GM21381 (cell line): ENCODE results near the gene PHACTR3.

ENCODE experiments used
- ATAC-seq: cut with Tn5 transposase; IDR thresholded peaks from one replicate; pipeline ENCODE4 v1.9.1; 2021; ENCODE audit warnings: mild to moderate bottlenecking, moderate library complexity; ENCODE audit not compliant: unreplicated experiment

The PHACTR3 gene

GRCh38 chr20:59690101-59690500 is 85.8 kb downstream of the PHACTR3 start:
- ATAC-seq: no peak

DNA sequence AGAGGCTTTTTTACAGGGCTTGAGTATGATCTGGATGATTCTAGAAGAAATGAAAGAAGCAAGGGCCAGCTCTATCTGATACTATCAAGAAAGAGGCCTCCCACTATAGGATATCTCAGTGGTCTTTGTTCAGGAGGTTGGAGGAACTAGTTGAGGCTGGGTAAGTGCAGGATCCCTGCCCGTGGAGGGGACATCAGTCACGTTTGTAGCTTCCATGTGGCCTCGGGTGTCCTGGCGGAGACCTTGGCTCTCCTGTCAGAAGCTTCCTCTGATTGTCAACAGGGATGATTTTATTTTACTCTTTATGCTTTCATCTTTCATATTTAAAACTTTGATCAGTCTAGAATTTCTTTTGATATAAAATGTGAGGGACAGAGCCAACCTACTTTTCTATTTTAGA is 86.6 kb downstream of the PHACTR3 start:
- ATAC-seq: no peak

GRCh38 chr20:59692139-59692538 is 87.8 kb downstream of the PHACTR3 start:
- ATAC-seq: no peak

DNA sequence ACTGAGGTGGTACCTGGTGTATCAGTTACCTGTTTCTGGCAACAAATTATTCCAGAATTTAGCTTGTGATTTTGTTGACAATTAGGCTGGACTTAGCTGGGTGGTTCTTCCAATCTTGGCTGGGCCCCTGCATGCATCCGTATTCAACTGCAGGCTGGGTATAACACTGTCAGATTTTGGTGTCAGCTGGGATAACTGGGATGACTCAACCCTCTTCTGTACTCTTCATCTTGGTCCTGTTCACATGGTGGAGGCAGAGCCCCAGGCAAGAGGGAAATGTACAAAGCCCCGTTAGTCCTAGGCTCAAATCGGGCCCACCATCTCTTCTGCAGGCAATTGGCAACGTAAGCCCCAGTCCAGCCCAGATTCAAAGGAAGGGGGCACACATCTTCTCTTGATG is 89.2 kb downstream of the PHACTR3 start:
- ATAC-seq: no peak

- no peak for ATAC-seq
These were observed 92.1 kb downstream of the PHACTR3 start for GRCh38 chr20:59696476-59696875.

- ATAC-seq: no peak
These were observed 92.7 kb downstream of the PHACTR3 start for GRCh38 chr20:59697068-59697467.

- no peak for ATAC-seq
These were observed 94.3 kb downstream of the PHACTR3 start for GRCh38 chr20:59698598-59698997.

DNA sequence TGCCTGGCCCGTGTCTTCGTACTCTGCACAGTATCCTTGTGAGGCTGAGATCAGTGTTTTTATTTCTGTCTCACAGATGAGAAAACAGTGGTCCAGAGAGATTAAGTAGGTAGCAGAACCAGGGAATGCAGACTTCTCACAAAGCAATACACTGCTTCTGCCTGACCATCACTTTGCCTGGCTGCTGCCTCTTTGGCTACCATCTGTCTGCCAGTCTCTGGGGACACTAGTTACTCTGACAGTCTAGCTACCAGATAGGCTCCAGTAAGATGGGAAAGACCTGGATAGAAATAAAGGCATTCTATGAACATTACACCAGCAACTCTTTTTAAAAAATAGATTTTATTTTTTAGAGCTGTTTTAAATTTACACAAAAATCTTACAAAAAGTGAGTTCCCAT is 96.9 kb downstream of the PHACTR3 start:
- no peak for ATAC-seq

- no peak for ATAC-seq
These were observed 98.7 kb downstream of the PHACTR3 start for GRCh38 chr20:59703046-59703445.

DNA sequence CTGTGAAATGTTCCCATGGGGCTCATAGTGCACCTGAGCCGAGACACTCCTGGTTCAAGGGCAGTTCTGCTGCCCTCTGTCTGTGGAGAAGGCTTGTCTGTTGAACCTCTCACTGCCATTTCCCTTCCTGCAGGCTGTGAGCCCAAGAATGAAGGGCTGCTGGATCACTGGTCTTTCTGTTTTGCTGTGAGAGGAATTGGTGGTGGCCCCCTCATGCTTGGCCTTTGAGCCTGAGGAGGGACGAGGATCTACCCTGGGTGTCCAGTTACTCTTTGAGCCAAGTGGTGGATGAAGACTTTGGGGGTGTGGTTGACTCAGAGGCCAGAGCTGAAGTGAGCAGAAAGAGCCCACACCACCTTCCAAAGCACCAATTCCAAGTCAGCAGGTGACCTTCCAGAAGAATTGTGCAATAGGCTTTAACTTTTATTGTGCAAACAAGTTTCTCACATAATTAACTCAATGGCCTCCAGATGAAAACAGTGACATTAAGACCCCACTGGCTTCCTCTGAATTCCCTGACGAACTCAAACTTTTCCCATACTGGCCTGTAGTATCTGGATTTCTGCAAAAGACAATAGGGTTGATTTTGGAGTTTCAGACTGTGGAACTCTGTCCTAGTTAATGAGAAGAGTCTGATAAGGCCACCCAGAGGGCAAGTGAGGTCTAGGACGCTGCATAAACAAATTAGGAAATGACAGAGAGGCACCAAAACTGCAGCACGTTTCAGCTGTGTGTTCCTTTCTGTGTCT is 101.5 kb downstream of the PHACTR3 start:
- no peak for ATAC-seq

- no peak for ATAC-seq
These were observed 102.0 kb downstream of the PHACTR3 start for GRCh38 chr20:59706400-59706693.

DNA sequence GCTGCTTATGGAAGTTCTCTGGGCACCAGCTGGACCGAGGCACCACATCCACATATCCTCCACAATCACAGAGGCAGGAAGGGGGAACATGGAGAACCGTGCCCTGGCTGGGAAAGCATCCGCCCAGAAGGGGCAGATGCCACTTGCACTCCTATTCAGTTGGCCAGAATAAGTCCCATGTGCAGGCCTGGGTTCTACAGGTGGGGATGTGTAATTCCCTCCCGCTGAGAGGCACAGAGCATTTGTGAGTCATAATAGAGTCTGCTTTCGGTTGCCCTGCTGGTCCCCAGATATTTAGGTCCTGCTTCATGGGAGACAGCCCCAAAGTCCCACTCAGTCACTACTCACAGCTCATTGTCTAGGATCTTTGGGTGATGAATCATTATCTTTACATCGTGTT is 104.0 kb downstream of the PHACTR3 start:
- no peak for ATAC-seq

GRCh38 chr20:59709636-59710035 is 105.3 kb downstream of the PHACTR3 start:
- no peak for ATAC-seq

DNA sequence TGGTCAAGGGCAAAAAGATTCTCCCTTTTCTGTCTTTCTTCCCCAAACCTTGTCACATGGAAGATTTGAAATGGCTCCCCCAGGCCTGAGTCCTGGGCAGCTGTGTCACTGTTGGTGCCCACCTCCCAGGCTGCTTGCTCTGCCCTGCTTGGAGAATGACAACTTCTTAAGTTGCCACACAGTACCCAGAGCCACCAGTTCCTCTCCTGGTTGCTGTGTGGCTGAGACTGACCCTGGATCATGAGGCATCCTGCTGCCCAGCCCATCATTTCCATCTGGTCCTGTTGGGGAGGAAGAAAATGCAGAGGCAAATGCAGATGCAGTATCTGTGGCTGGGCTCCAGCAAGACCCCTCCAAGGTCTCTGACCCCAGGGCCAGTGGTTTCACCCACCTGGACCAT is 113.7 kb downstream of the PHACTR3 start:
- no peak for ATAC-seq

GRCh38 chr20:59718751-59719150 is 114.4 kb downstream of the PHACTR3 start:
- no peak for ATAC-seq

DNA sequence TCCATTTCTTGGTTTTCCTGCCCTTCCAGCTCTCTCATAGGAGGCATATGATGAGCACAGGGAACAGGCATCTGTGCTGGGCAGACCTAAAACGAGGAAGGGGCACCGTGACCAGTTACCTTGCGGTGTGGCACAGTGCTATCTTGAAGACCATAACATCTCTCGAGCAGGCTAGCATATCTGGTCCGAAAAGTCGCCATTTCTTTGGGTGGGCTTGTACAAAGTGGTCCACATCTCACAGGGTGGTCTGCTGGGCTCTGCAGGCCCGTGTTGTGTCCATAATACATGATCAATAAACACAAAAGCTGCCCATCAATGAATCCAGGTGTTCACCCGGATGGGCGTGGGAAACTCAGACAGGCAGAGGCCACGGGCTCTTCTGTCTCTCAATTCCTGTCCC is 115.7 kb downstream of the PHACTR3 start:
- ATAC-seq: no peak

DNA sequence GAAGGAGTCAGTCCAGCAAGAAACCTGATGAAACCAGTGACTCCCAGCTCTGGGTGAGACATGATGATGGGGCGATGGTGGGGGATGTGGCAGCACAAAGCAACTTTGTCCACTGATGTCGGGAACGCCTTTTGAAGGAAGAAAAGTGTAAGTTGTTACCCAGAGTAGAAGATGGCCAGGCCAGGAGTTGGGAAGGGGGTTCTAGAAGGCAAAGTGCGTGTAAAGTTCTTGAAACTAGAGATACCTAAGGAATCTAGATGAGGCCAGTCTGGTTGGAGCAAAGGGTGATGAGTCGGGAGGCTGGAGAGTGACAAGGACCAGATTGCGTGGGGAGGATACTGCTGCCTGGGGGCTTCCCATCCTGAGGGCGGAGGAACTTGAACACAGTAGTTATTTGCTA is 117.0 kb downstream of the PHACTR3 start:
- no peak for ATAC-seq

GRCh38 chr20:59723108-59723500 is 118.8 kb downstream of the PHACTR3 start:
- no peak for ATAC-seq

DNA sequence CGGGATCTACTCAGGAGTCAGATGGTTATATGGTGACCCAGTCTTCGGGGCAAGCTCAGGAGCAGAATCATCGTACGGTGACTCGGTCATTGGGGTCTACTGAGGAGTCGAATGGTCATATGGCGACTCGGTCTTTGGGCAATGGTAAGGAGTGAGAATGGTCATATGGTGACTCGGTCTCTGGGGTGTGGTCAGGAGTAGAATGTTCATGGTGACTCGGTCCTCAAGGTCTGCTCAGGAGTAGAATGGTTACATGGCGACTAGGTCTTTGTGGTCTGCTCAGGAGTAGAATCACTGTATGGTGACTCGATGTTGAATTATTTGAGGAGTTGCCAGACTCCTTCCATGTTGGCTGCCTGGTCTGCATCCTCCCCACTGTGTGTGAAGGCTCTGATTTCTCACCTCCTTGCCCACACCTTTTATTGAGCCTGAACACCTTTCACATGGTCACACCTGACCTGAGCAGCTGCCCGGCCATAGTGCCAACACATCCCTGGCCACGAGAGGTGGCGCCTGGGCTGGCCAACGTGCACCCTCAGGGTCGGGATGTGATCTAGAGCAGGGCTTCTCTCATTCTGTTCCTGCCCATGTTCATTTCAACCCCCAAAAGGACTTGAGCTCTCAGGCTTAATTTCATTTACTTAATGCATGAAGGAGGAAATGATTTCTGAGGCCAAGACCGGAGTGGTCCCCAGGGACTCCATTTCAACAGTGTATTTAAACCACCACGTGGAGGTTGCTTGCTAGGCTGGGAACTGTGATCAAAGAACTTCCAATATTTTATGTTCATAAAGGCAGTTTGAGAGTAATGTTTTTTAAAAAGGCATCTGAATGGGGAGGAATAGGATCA is 119.5 kb downstream of the PHACTR3 start:
- ATAC-seq: no peak

DNA sequence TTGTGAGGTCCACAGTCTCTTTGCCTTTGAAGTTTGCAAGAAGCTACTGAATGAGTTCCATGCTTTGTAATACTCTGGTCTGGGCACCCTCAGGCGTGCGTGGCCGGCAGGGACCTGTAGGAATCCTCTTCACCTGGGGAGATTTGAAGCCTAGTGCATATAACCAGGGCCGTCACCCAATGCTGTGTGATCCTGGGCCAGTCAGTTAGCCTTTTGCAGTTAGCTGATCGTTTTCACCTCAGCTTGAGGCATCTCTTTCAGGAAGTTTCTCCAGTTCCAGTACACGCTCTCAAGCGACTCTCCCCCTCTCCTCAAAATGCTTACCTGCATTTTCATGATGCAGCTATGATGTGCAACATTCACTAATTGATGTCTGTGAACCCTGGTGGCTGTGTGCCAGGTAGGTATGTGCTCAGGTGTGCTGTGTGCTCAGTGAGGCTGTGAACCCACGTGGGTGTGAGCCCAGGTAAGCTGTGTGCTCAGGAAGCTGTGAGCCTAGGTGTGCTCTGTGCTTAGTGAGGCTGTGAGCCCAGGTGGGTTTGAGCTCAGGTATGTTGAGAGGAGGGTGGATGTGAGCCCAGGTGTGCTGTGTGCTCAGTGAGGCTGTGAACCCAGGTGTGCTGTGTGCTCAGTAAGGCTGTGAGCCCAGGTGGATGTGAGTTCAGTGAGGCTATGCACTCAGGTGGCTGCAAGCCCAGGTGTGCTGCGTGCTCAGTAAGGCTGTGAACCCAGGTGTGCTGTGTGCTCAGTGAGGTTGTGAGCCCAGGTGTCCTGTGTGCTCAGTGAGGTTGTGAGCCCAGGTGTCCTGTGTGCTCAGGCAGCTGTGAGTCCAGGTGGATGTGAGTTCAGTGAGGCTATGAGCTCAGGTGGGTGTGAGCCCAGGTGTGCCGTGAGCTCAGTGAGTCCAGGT is 120.4 kb downstream of the PHACTR3 start:
- ATAC-seq: no peak

GRCh38 chr20:59725476-59726280 is 121.3 kb downstream of the PHACTR3 start:
- ATAC-seq: no peak
